IPS-20b (cell line): ENCODE measurements around the gene GRXCR2.
"Not testable (repeated sequence)": the region's sequence is repeated elsewhere in the genome, so short reads cannot be mapped to it uniquely, and the experiment has no call there.

Experiments used
- H3K27ac ChIP-seq: one replicate; pipeline ENCODE4 v1.5.1; 2013; ENCODE audit warnings: low read length
- H3K27me3 ChIP-seq: 2 replicates; pipeline ENCODE4 v1.6.1; 2013; ENCODE audit warnings: mild to moderate bottlenecking, low read length, inconsistent platforms; ENCODE audit not compliant: insufficient read depth
- H3K36me3 ChIP-seq: 2 replicates; pipeline ENCODE4 v1.6.1; 2013; ENCODE audit warnings: low read depth, mild to moderate bottlenecking, inconsistent platforms, low read length, moderate library complexity; ENCODE audit not compliant: insufficient read depth
- H3K4me1 ChIP-seq: 2 replicates; pipeline ENCODE4 v1.6.1; 2013; ENCODE audit warnings: mild to moderate bottlenecking, control low read depth, inconsistent platforms, low read length, moderate library complexity; ENCODE audit not compliant: insufficient read depth
- H3K4me3 ChIP-seq: 2 replicates; pipeline ENCODE4 v1.5.1; 2013; ENCODE audit warnings: mild to moderate bottlenecking, low read length, inconsistent platforms
- H3K9ac ChIP-seq: 2 replicates; pipeline ENCODE4 v1.6.1; 2013; ENCODE audit warnings: low read depth, mild to moderate bottlenecking, inconsistent platforms, low read length, moderate library complexity
- H3K9me3 ChIP-seq: 2 replicates; pipeline ENCODE4 v1.6.1; 2013; ENCODE audit warnings: mild to moderate bottlenecking, low read depth, low read length, inconsistent platforms; ENCODE audit not compliant: insufficient read depth

Gene GRXCR2

DNA sequence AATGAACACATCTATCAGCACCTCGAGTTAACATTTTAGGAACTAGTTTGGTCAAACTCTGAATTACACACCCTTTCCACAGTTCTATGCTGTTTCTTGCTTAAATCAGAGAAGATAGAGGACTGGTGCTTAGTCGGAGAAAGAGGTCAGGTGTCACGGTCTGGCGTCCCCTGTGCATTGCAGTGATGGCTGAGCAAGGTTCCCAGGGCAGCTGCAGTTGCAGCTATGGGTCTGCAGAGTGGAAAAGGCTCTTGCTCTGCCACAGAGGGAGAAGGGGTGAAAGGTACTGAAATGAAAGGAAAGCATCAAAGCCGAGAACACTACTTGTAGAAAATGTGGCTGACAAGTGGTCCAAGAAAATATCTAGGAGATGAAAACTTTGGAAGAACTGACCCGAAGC, 38.4 kb upstream of the GRXCR2 start:
- Histone ChIP-seq H3K9me3 (no peaks in the 10 kb centered on the region), H3K27ac (no peak overlapping the region), H3K4me1 (peaks cover 5% of the 10 kb centered on the region; the same call in 1 of the 2 replicates), H3K9ac (no peak overlapping the region), H3K36me3 (no peaks in the 10 kb centered on the region), H3K27me3 (no peaks in the 10 kb centered on the region), H3K4me3 (no peak overlapping the region)

DNA sequence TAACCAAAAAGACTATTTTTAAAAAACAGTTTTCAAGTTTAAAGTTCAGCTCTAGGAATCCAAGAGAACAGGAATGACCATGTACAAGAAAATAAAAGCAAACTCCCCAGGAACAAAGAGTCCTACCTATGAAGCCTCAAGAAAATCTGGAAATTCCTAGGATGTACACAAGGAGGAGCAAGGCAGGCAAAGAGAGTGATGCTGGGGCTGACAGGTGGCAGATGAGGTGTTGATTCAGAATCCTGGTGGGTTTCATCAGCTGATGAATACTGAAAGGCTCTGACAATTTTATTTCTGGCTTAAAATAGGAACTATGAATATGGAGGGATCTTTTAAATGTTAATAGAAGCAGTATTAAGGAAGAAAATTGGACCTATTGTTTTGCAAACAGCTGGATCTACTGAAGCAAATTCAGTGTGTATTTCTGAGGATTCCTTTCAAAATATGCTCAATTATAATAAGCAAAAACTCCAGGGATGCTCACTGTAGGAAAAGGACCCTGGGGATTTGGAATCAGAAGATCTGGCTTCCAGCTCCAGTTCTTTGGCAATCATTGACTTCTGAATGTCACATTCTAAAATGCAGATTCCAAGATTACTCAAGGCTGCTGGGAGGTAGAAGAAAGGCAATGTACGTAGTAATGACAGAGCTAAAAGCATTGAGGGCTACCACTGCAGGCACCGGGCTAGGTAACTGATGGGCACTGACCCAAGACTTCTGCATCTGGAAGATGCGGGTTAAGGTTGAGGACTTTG, 35.6 kb upstream of the GRXCR2 start:
- Histone ChIP-seq H3K9me3 (no peaks in the 10 kb centered on the region), H3K36me3 (no peaks in the 10 kb centered on the region), H3K27me3 (no peaks in the 10 kb centered on the region), H3K27ac (no peak overlapping the region), H3K9ac (no peak overlapping the region), H3K4me3 (no peak overlapping the region), H3K4me1 (peaks cover 5% of the 10 kb centered on the region; the same call in 1 of the 2 replicates)

DNA sequence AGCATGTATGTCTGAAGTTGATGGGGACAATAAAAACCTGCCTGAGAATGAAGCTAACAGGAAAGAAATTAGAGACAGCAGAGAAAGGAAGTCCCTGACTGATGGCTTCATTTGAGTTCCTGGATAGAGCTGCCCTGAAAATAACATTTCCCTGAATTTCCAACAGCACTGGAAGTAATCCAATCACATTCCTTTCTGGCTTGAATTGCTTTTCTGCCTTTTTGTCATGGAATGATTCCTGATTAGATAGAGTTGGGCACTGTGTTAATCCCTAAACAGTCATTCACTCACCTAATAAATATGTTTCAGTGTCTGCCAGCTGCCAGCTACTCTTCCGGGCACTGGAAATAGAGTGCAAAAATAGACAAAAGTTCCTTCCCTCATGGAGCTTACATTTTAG, 33.6 kb upstream of the GRXCR2 start:
- no peaks in the 10 kb centered on the region for H3K36me3 ChIP-seq
- no peak overlapping the region for H3K4me3 ChIP-seq
- H3K27ac ChIP-seq, result no peak overlapping the region
- H3K9me3 ChIP-seq, result no peaks in the 10 kb centered on the region
- H3K9ac ChIP-seq, result no peak overlapping the region
- peaks cover 5% of the 10 kb centered on the region; the same call in 1 of the 2 replicates for H3K4me1 ChIP-seq
- no peaks in the 10 kb centered on the region for H3K27me3 ChIP-seq

DNA sequence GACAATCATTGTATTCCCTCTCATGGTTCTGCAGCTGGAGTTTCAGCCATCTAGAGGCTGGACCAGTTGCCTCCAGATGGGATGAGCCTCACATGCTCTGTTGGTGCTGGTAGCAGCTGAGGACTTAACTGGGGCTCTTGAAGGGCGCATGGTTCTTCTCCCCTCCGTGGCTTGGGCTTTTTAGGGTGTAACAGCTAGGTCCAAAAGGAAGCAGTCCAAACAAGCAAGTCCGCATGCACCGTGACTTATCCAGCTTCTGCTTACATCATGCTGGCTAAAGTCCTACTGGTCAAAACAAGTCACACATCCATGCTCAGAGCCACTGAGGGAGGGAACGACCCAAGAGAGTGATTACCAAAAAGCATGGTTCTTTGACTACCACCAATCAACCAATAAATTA, 31.9 kb upstream of the GRXCR2 start:
- Histone ChIP-seq H3K9me3 (no peaks in the 10 kb centered on the region), H3K9ac (no peak overlapping the region), H3K36me3 (no peaks in the 10 kb centered on the region), H3K4me1 (peaks cover 5% of the 10 kb centered on the region; the same call in 1 of the 2 replicates), H3K27ac (no peak overlapping the region), H3K4me3 (no peak overlapping the region), H3K27me3 (no peaks in the 10 kb centered on the region)

DNA sequence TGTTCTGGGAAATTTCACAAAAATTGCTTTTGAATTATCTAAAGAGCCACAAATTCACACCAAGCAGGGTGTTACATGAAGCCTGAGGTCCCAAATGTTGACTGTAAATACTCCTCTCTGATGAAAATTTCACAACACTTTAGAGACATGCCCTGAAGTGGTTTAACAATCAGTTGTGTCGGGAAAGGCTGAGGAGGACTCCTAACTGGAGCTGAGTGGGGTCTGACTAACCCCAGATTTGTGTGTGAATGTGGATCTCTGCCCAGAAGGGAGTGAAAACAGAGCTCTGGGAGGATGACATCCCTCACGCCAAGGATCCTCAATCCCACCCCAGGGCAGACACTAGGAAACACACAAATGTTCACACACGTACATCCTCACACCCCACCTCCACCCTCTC, 31.1 kb upstream of the GRXCR2 start:
- Histone ChIP-seq H3K9me3 (no peaks in the 10 kb centered on the region), H3K4me1 (peaks cover 5% of the 10 kb centered on the region; the same call in 1 of the 2 replicates), H3K9ac (no peak overlapping the region), H3K36me3 (no peaks in the 10 kb centered on the region), H3K27ac (no peak overlapping the region), H3K27me3 (no peaks in the 10 kb centered on the region), H3K4me3 (no peak overlapping the region)

DNA sequence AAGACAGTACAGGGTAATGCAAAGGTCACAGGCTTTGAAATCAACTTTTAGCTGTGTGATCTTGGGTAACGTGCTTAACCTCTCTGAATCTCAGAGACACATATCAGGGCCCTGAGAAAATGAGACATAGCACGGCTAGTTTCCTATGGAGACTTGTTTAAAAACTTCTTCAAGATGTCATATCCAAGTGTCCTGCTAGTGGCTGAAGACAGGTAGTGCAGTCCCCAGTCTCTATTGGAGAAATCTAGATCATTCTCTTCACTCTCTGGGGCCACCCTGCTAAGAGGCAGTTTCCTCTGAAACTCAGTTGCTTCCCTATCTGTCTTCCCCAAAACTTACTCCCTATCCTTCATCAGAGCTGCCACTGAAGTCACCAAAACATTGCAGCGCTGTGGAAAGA, 30.3 kb upstream of the GRXCR2 start:
- H3K36me3 ChIP-seq, result no peaks in the 10 kb centered on the region
- no peak overlapping the region for H3K27ac ChIP-seq
- no peak overlapping the region for H3K9ac ChIP-seq
- H3K4me3 ChIP-seq, result no peak overlapping the region
- H3K27me3 ChIP-seq, result no peaks in the 10 kb centered on the region
- no peaks in the 10 kb centered on the region for H3K9me3 ChIP-seq
- H3K4me1 ChIP-seq, result no peaks in the 10 kb centered on the region

DNA sequence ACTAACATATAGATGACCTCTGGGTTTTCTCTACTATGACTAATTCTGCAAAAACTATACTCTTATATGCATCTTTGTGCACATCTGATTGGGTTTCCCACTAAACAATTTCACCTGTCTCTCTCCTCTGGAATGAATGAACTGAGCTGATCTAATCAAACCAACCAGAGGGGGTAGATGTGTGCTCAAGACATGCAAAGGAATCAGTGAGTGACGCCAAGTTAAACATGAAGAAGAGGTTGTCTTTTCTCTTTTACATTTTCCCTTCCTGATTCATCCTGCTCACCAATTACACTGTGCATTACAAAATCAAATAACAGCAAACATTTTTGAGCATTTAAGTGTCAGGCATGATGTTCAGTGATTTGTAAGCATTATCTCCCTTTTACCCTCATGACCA, 29.6 kb upstream of the GRXCR2 start:
- Histone ChIP-seq H3K27me3 (no peaks in the 10 kb centered on the region), H3K27ac (no peak overlapping the region), H3K9ac (no peak overlapping the region), H3K4me3 (no peak overlapping the region), H3K9me3 (no peaks in the 10 kb centered on the region), H3K4me1 (no peaks in the 10 kb centered on the region), H3K36me3 (no peaks in the 10 kb centered on the region)

DNA sequence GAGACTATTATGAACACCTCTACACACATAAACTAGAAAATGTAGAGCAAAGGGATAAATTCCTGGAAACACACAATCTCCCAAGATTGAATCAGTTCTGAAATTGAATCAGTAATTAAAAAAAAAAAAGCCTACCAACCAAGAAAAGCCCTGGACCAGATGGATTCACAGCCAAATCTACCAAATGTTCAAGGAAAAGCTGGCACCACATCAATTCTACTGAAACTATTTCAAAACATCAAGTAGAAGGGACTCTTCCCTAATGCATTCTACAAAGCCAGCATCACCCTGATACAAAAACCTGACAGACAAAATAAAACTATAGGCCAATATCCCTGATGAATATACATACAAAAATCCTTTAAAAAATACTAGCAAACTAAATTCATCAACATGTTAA, 25.4 kb upstream of the GRXCR2 start:
- Histone ChIP-seq H3K4me1 (no peaks in the 10 kb centered on the region), H3K27me3 (no peaks in the 10 kb centered on the region), H3K9me3 (no peaks in the 10 kb centered on the region), H3K4me3 (no peak overlapping the region), H3K27ac (no peak overlapping the region), H3K36me3 (no peaks in the 10 kb centered on the region), H3K9ac (no peak overlapping the region)

DNA sequence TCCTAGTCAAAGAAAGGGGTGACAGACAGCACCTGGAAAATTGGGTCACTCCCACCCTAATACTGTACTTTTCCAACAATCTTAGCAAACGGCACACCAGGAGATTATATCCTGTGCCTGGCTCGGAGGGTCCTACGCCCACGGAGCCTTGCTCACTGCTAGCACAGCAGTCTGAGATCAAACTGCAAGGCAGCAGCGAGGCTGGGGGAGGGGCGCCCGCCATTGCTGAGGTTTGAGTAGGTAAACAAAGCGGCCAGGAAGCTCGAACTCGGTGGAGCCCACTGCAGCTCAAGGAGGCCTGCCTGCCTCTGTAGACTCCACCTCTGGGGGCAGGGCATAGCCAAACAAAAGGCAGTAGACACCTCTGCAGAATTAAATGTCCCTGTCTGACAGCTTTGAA, 18.6 kb upstream of the GRXCR2 start:
- H3K9ac ChIP-seq, H3K27ac ChIP-seq, H3K4me1 ChIP-seq, H3K4me3 ChIP-seq, H3K36me3 ChIP-seq, H3K27me3 ChIP-seq: not testable (repeated sequence)
- H3K9me3 ChIP-seq, result peaks cover 10% of the 10 kb centered on the region; the same call in 1 of the 2 replicates

DNA sequence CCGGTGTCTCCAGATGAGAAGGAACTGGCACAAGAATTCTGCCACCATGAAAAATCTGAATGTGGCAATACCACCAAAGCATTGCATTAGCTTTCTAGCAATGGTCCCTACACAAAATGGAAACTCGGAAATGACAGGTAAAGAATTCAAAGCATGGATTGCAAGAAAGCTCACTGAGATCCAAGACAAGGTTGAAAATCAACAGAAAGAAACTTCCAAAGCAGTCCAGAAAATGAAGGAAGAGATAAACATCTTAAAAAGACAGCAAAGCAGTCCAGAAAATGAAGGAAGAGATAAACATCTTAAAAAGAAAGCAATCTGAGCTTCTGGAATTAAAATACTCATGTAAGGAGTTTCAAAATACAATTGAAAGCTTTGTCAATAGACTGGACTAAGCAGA, 16.8 kb upstream of the GRXCR2 start:
- H3K9ac ChIP-seq, result no peak overlapping the region
- H3K36me3 ChIP-seq, result no peaks in the 10 kb centered on the region
- H3K27me3 ChIP-seq, result no peaks in the 10 kb centered on the region
- no peaks in the 10 kb centered on the region for H3K4me1 ChIP-seq
- no peak overlapping the region for H3K27ac ChIP-seq
- no peak overlapping the region for H3K4me3 ChIP-seq
- peaks cover 10% of the 10 kb centered on the region; the same call in 1 of the 2 replicates for H3K9me3 ChIP-seq

DNA sequence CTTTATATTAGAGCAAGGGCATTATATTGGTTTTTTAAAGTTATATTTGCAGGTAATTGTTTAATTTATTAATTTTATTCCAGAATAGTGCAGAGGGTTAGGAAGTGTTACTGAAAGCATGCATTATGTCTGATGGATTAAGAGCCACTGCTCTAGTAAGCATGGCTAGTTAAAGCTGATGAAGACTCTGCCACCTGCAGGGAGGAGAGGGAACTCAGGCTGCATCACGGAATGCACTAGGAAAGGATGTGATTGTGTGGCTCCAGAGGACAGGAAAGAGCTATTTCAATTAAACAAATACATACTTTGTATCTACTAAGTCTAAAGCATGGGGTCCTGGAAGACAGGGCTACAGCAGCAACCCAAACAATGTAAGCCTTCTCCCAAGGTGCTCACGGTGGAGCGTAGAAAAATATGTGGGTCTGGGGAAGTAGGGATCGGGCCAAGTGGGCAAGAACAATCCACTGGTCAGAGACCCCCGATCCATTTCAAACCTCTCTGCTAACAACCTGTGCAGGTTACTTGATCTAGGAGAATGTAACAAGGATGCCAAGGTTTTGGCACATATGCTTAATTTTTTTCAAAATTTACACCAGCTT, 15.3 kb upstream of the GRXCR2 start:
- no peak overlapping the region for H3K4me3 ChIP-seq
- no peaks in the 10 kb centered on the region for H3K4me1 ChIP-seq
- H3K9ac ChIP-seq, result no peak overlapping the region
- peaks cover 10% of the 10 kb centered on the region; the same call in 1 of the 2 replicates for H3K9me3 ChIP-seq
- H3K27ac ChIP-seq, result no peak overlapping the region
- H3K36me3 ChIP-seq, result no peaks in the 10 kb centered on the region
- no peaks in the 10 kb centered on the region for H3K27me3 ChIP-seq

DNA sequence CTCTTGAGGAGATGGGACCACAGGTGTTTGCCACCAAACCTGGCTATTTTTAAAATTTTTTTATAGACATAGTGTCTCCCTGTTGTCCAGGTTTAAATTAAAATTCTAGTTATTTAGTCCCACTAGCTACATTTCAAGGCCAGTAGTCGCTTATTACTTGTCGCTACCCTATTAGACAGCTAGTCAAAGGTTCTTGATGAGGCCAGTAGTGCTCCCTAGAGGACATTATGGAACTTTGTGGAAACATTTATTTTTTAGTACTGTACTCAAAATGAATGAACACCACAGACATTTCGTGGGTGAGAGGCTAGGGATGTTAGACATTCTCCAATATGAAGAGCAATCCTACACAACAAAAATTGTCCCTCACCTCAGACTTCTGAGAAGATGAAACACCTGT, 14.4 kb upstream of the GRXCR2 start:
- H3K9ac ChIP-seq, result no peak overlapping the region
- no peak overlapping the region for H3K4me3 ChIP-seq
- peaks cover 10% of the 10 kb centered on the region; the same call in 1 of the 2 replicates for H3K9me3 ChIP-seq
- H3K27ac ChIP-seq, result no peak overlapping the region
- H3K27me3 ChIP-seq, result no peaks in the 10 kb centered on the region
- no peaks in the 10 kb centered on the region for H3K36me3 ChIP-seq
- no peaks in the 10 kb centered on the region for H3K4me1 ChIP-seq
